HG03469 (cell line): ENCODE data around the gene PYGL.
A peak's percentile ranks its signal among the peaks of the same experiment; 100 is the strongest.
"Not testable (repeated sequence)": the region's sequence is repeated elsewhere in the genome, so short reads cannot be mapped to it uniquely, and the experiment has no call there.

Experiments used
- ATAC-seq: cut with Tn5 transposase; IDR thresholded peaks from one replicate; pipeline ENCODE4 v1.9.1; 2021; ENCODE audit warnings: mild to moderate bottlenecking, moderate library complexity, moderate number of reproducible peaks; ENCODE audit not compliant: unreplicated experiment

PYGL gene

GRCh38 chr14:50929506-50929905, 14.8 kb downstream of the PYGL start:
- no peak for ATAC-seq

- peak; percentile 54 for ATAC-seq
These were observed 16.2 kb downstream of the PYGL start for GRCh38 chr14:50928002-50928635.

GRCh38 chr14:50926851-50927386, 17.4 kb downstream of the PYGL start:
- ATAC-seq: no peak

- ATAC-seq: no peak
These were observed 19.4 kb downstream of the PYGL start for GRCh38 chr14:50924843-50925242.

GRCh38 chr14:50924236-50924635, 20.0 kb downstream of the PYGL start:
- ATAC-seq: no peak

- no peak for ATAC-seq
These were observed 21.5 kb downstream of the PYGL start for GRCh38 chr14:50922803-50923202.

GRCh38 chr14:50920482-50921230, 23.6 kb downstream of the PYGL start:
- ATAC-seq: no peak

- ATAC-seq: not testable (repeated sequence)
These were observed 24.8 kb downstream of the PYGL start for GRCh38 chr14:50919524-50919923.

- no peak for ATAC-seq
These were observed 26.8 kb downstream of the PYGL start for GRCh38 chr14:50917449-50917848.

GRCh38 chr14:50910495-50911420, 33.5 kb downstream of the PYGL start:
- no peak for ATAC-seq

- ATAC-seq: no peak
These were observed 37.8 kb downstream of the PYGL start for GRCh38 chr14:50906326-50907065.

GRCh38 chr14:50904719-50905118, 39.6 kb downstream of the PYGL start:
- ATAC-seq: no peak

GRCh38 chr14:50901361-50901760, 42.9 kb downstream of the PYGL start:
- ATAC-seq: no peak

GRCh38 chr14:50897658-50898175, 46.6 kb downstream of the PYGL start:
- ATAC-seq: no peak

- ATAC-seq: not testable (repeated sequence)
These were observed 47.3 kb downstream of the PYGL start for GRCh38 chr14:50897005-50897404.

- not testable (repeated sequence) for ATAC-seq
These were observed 47.9 kb downstream of the PYGL start for GRCh38 chr14:50896421-50896820.

- no peak for ATAC-seq
These were observed 52.0 kb downstream of the PYGL start for GRCh38 chr14:50892255-50892654.

- no peak for ATAC-seq
These were observed 56.8 kb downstream of the PYGL start for GRCh38 chr14:50887476-50887875.

- ATAC-seq: no peak
These were observed 60.5 kb downstream of the PYGL start for GRCh38 chr14:50883827-50884197.
